Erythroblast (primary cell): Measurements from ENCODE around the gene IL7R.

Source experiments
- GATA1 ChIP-seq: IDR thresholded peaks from 2 replicates; pipeline ENCODE4 v1.6.1; 2011; ENCODE audit warnings: low read depth, mild to moderate bottlenecking, control low read depth, low read length, moderate library complexity
- POLR2A ChIP-seq: IDR thresholded peaks from 2 replicates; pipeline ENCODE4 v1.6.1; 2011; ENCODE audit warnings: mild to moderate bottlenecking, low read length

- TF ChIP-seq POLR2A (no peak), GATA1 (no peak)
Measured at GRCh38 chr5:35830587-35830986, 26.1 kb upstream of the IL7R start.
